GM12874 (cell line): ENCODE measurements around the gene KLHL7.

ENCODE experiments used
- CTCF ChIP-seq: IDR thresholded peaks from 2 replicates; pipeline ENCODE4 v1.5.1; 2011; ENCODE audit warnings: low read depth, mild to moderate bottlenecking, control low read depth, low read length, moderate library complexity; ENCODE audit not compliant: insufficient read depth

KLHL7 gene

GRCh38 chr7:23222439-23223030 lies 117.0 kb downstream of the KLHL7 start:
- TF ChIP-seq CTCF, result no peak

- no peak for TF ChIP-seq CTCF
Observed at GRCh38 chr7:23226844-23227450, 121.4 kb downstream of the KLHL7 start.
